GM21390 (cell line): ENCODE measurements around the gene MAEA.
"Not testable (repeated sequence)": the region's sequence is repeated elsewhere in the genome, so short reads cannot be mapped to it uniquely, and the experiment has no call there.

Experiments used
- ATAC-seq: cut with Tn5 transposase; IDR thresholded peaks from one replicate; pipeline ENCODE4 v1.9.1; 2021; ENCODE audit not compliant: unreplicated experiment

Gene MAEA

GRCh38 chr4:1364217-1364616 lies 74.5 kb downstream of the MAEA start:
- ATAC-seq: no peak

- no peak for ATAC-seq
Measured at GRCh38 chr4:1364748-1365147, 75.1 kb downstream of the MAEA start.

- ATAC-seq: no peak
Measured at GRCh38 chr4:1365271-1366178, 75.8 kb downstream of the MAEA start.

GRCh38 chr4:1366371-1367229 lies 76.9 kb downstream of the MAEA start:
- no peak for ATAC-seq

- no peak for ATAC-seq
Measured at GRCh38 chr4:1367230-1367935, 77.7 kb downstream of the MAEA start.

GRCh38 chr4:1367936-1368289 lies 78.2 kb downstream of the MAEA start:
- ATAC-seq: no peak

GRCh38 chr4:1368421-1369090 lies 78.9 kb downstream of the MAEA start:
- ATAC-seq: no peak

- no peak for ATAC-seq
Measured at GRCh38 chr4:1369091-1369450, 79.4 kb downstream of the MAEA start.

GRCh38 chr4:1369479-1370079 lies 79.9 kb downstream of the MAEA start:
- no peak for ATAC-seq

- no peak for ATAC-seq
Measured at GRCh38 chr4:1370321-1371124, 80.8 kb downstream of the MAEA start.

- ATAC-seq: no peak
Measured at GRCh38 chr4:1371176-1372165, 81.8 kb downstream of the MAEA start.

- not testable (repeated sequence) for ATAC-seq
Measured at GRCh38 chr4:1372576-1372975, 82.9 kb downstream of the MAEA start.

GRCh38 chr4:1373892-1374705 lies 84.4 kb downstream of the MAEA start:
- no peak for ATAC-seq

GRCh38 chr4:1374706-1375045 lies 85.0 kb downstream of the MAEA start:
- ATAC-seq: no peak

GRCh38 chr4:1375051-1375721 lies 85.5 kb downstream of the MAEA start:
- ATAC-seq: no peak

GRCh38 chr4:1375761-1376322 lies 86.2 kb downstream of the MAEA start:
- ATAC-seq: no peak

- ATAC-seq: no peak
Measured at GRCh38 chr4:1376391-1376840, 86.7 kb downstream of the MAEA start.
